Body of pancreas (tissue), 4 donors: ENCODE measurements around the gene ZC2HC1B.

Source experiments
- POLR2A ChIP-seq, 3 donors: fragments of 450-650 bp; IDR thresholded peaks; one replicate each; pipeline ENCODE4 v1.6.1; 2016; ENCODE audit warnings: antibody characterized with exemption in 3 of 3, mild to moderate bottlenecking in 2 of 3
- TF ChIP-seq, protein P1 (sequence below), 7 experiments: fragments of 450-650 bp in 4 of 7; fragments of 200-600 bp in 3 of 7; sonication (generic) in 3 of 7; IDR thresholded peaks; one replicate each; pipeline ENCODE4 v1.5.1; 2016 to 2019; ENCODE audit warnings: antibody characterized with exemption in 7 of 7

- TF ChIP-seq, protein P1, sequence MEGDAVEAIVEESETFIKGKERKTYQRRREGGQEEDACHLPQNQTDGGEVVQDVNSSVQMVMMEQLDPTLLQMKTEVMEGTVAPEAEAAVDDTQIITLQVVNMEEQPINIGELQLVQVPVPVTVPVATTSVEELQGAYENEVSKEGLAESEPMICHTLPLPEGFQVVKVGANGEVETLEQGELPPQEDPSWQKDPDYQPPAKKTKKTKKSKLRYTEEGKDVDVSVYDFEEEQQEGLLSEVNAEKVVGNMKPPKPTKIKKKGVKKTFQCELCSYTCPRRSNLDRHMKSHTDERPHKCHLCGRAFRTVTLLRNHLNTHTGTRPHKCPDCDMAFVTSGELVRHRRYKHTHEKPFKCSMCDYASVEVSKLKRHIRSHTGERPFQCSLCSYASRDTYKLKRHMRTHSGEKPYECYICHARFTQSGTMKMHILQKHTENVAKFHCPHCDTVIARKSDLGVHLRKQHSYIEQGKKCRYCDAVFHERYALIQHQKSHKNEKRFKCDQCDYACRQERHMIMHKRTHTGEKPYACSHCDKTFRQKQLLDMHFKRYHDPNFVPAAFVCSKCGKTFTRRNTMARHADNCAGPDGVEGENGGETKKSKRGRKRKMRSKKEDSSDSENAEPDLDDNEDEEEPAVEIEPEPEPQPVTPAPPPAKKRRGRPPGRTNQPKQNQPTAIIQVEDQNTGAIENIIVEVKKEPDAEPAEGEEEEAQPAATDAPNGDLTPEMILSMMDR (IDR thresholded peaks at IDR 0.05) = no peak
- TF ChIP-seq POLR2A (IDR thresholded peaks at IDR 0.05) = no peak
Measured at GRCh38 chr6:143965503-143966171, 101.4 kb downstream of the ZC2HC1B start.
